SK-N-SH (cell line): Measurements from ENCODE around the gene ABHD8. TPM values are rescaled to one million over a fixed set of nuclear protein-coding genes. Genes with fewer than 3 reads are reported as not detected.
"Not testable (repeated sequence)": the region's sequence is repeated elsewhere in the genome, so short reads cannot be mapped to it uniquely, and the experiment has no call there.

Source experiments
- CTCF ChIA-PET: fragments of 300-600, 350-600 bp; formaldehyde crosslinking; extraction: SDS; loops from one replicate; lab custom pipeline; 2021; lab: Yijun Ruan, JAX
- POLR2A ChIA-PET: fragments of 350-600 bp; sonication (Branson Sonifier 250); formaldehyde crosslinking; extraction: SDS; loops from one replicate; lab custom pipeline; 2020; ENCODE audit warnings: antibody characterized with exemption, inconsistent platforms; lab: Yijun Ruan, JAX
- DNase-seq: peaks from one replicate; pipeline ENCODE4 v3.0.0; 2012
- H2AFZ ChIP-seq: fragments of 200-600 bp; sonication (generic); 2 replicates; pipeline ENCODE4 v1.8.1; 2016; ENCODE audit warnings: antibody characterized with exemption, mild to moderate bottlenecking, low read depth
- H3F3A ChIP-seq: fragments of 200-600 bp; sonication (generic); replicated peaks from 2 replicates; pipeline ENCODE3; 2016; ENCODE audit warnings: antibody characterized with exemption, mild to moderate bottlenecking; ENCODE audit not compliant: insufficient read depth
- H3K27ac ChIP-seq, 2 experiments: fragments of 200-500 bp in 1 of 2; fragments of 200-600 bp in 1 of 2; sonication (Bioruptor generic) in 1 of 2; sonication (generic), shearing (Covaris generic) in 1 of 2; 2 replicates each; pipeline versions ENCODE4 v1.5.1 to v1.6.1; 2014 to 2016; ENCODE audit warnings: low read depth in 2 of 2, inconsistent platforms in 1 of 2, low read length in 1 of 2, mild to moderate bottlenecking in 1 of 2, mixed read lengths in 1 of 2
- H3K27me3 ChIP-seq: fragments of 200-600 bp; sonication (generic), shearing (Covaris generic); 2 replicates; pipeline ENCODE4 v1.6.1; 2016; ENCODE audit warnings: mixed run types; ENCODE audit not compliant: insufficient read depth
- H3K36me3 ChIP-seq, 2 experiments: fragments of 200-500 bp in 1 of 2; fragments of 200-600 bp in 1 of 2; sonication (Bioruptor generic) in 1 of 2; sonication (generic) in 1 of 2; replicated peaks in 1 of 2; 2 replicates each; pipeline versions ENCODE3 to v1.5.1; 2014 to 2016; ENCODE audit warnings: low read length in 1 of 2, mild to moderate bottlenecking in 1 of 2; ENCODE audit not compliant: insufficient read depth in 2 of 2, control insufficient read depth in 1 of 2
- H3K4me1 ChIP-seq, 2 experiments: fragments of 200-500 bp in 1 of 2; fragments of 200-600 bp in 1 of 2; sonication (Bioruptor generic) in 1 of 2; sonication (generic), shearing (Covaris generic) in 1 of 2; 2 replicates each; pipeline versions ENCODE4 v1.5.1 to v1.6.1; 2014 to 2016; ENCODE audit warnings: low read depth in 1 of 2, low read length in 1 of 2, mixed run types in 1 of 2; ENCODE audit not compliant: insufficient read depth in 2 of 2, control insufficient read depth in 1 of 2
- H3K4me2 ChIP-seq: fragments of 200-600 bp; sonication (generic), shearing (Covaris generic); 2 replicates; pipeline ENCODE4 v1.6.1; 2017; ENCODE audit warnings: mixed run types
- H3K4me3 ChIP-seq, 2 experiments: fragments of 200-500 bp in 1 of 2; fragments of 200-600 bp in 1 of 2; sonication (Bioruptor generic) in 1 of 2; sonication (generic), shearing (Covaris generic) in 1 of 2; 2 replicates each; pipeline versions ENCODE4 v1.5.1 to v1.8.1; 2014 to 2016; ENCODE audit warnings: low read depth in 2 of 2, inconsistent platforms in 1 of 2, low read length in 1 of 2, mild to moderate bottlenecking in 1 of 2, mixed read lengths in 1 of 2, moderate library complexity in 1 of 2
- H3K79me2 ChIP-seq: fragments of 200-600 bp; sonication (generic); 2 replicates; pipeline ENCODE4 v1.8.1; 2017; ENCODE audit warnings: mild to moderate bottlenecking; ENCODE audit not compliant: insufficient read depth
- H3K9ac ChIP-seq: fragments of 200-600 bp; sonication (generic); 2 replicates; pipeline ENCODE4 v1.6.1; 2017; ENCODE audit warnings: mixed run types
- H3K9me2 ChIP-seq: fragments of 200-600 bp; sonication (generic); 2 replicates; pipeline ENCODE4 v1.6.1; 2017; ENCODE audit warnings: mixed run types
- H3K9me3 ChIP-seq: fragments of 200-600 bp; sonication (generic); 2 replicates; pipeline ENCODE4 v1.6.1; 2017; ENCODE audit warnings: mixed run types, mild to moderate bottlenecking, moderate library complexity
- H4K20me1 ChIP-seq: fragments of 200-600 bp; sonication (generic); 2 replicates; pipeline ENCODE4 v1.6.1; 2017; ENCODE audit warnings: mild to moderate bottlenecking, mixed run types; ENCODE audit not compliant: insufficient read depth
- EZH2phosphoT487 ChIP-seq: fragments of 200-600 bp; sonication (generic); IDR thresholded peaks from 2 replicates; pipeline ENCODE4 v1.6.1; 2017; ENCODE audit warnings: low read depth, mixed run types, mild to moderate bottlenecking, antibody characterized with exemption, moderate library complexity, borderline replicate concordance
- FOSL2 ChIP-seq: IDR thresholded peaks from 2 replicates; pipeline ENCODE4 v1.4.0; 2012; ENCODE audit warnings: low read depth, mild to moderate bottlenecking, moderate library complexity, borderline replicate concordance
- MXI1 ChIP-seq: IDR thresholded peaks from 2 replicates; pipeline ENCODE4 v1.6.1; 2012; ENCODE audit warnings: mild to moderate bottlenecking, low read depth, low read length, improper control_type of control experiment
- NFIC ChIP-seq: IDR thresholded peaks from 2 replicates; pipeline ENCODE4 v1.4.0; 2012; ENCODE audit warnings: borderline replicate concordance
- RAD21 ChIP-seq: IDR thresholded peaks from 2 replicates; pipeline ENCODE4 v1.6.1; 2012; ENCODE audit warnings: mild to moderate bottlenecking, low read length
- RCOR1 ChIP-seq: fragments of 150-350 bp; IDR thresholded peaks from 2 replicates; pipeline ENCODE4 v1.6.1; 2017; ENCODE audit warnings: antibody characterized with exemption, low read length
- SMC3 ChIP-seq: IDR thresholded peaks from 2 replicates; pipeline ENCODE4 v1.6.1; 2012; ENCODE audit warnings: low read depth, low read length, improper control_type of control experiment
- TCF12 ChIP-seq: IDR thresholded peaks from 2 replicates; pipeline ENCODE4 v1.4.0; 2012
- YY1 ChIP-seq: IDR thresholded peaks from 2 replicates; pipeline ENCODE4 v1.4.0; 2012; ENCODE audit warnings: low read depth, mild to moderate bottlenecking
- WGBS: methylation state at CpG from one replicate; pipeline ENCODE4 v1.1.6; 2017; ENCODE audit warnings: low lambda C conversion rate; 5-methylcytosine and 5-hydroxymethylcytosine counted together
- polyA plus RNA-seq, 3 experiments: library from polyadenylated mRNA; depleted of rRNA; stranded (reverse); fragments of >200 nt; gene quantifications; 2 replicates each; pipeline ENCODE4 v1.2.3, GENCODE V29; 2012
- TF ChIP-seq, protein P1 (sequence below): fragments of 200-600 bp; sonication (generic); IDR thresholded peaks from 2 replicates; pipeline ENCODE4 v1.6.1; 2017; ENCODE audit warnings: antibody characterized with exemption, mild to moderate bottlenecking, moderate library complexity

The ABHD8 gene
- polyA plus RNA-seq, 1 of the 3 experiments (the other 2 are of a cell fraction), result 11.1 TPM

DNA sequence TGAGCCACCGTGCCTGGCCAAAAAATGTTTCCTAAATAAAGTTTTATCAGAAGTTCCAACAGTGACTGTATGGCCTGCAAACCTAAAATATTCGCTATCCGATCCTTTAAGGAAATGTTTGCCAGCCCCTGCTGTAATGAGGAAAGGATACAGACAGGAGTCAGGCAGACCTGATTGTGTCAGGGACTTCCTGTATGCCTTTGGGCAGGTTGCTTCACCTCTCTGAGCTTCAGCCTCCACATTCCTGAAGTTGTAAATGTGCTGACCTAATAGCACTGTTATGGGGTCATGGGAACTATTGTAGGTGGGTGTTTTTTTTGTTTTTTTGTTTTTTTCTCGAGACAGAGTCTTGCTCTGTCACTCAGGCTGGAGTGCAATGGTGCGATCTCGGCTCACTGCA, 6.2 kb downstream of the ABHD8 start:
- CTCF ChIA-PET, result interaction anchor here (0.5 to 1.5 kb wide), 3 partner anchors 8 to 89 kb away, joined by 3 to 4 read pairs (median 4); partner anchors contain the start of gene MRPL34

DNA sequence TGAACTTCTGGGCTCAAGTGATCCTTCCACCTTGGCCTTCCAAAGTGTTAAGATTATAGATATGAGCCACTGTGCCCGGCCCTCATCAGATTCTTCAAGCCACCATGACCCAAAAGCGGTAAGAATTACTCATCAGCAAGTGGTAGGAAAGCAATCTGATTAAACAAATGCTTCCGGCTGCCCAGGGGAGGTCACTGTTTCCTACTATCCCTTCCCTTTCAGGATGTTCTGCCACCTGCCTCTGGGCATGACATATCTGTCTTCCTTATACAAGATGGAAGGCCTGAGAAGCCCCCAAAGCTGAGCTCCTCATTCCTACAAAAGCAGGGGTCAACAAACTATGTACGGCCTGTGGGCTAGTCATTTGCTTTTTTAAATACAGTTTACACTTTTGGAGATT, 7.0 kb downstream of the ABHD8 start:
- peak; percentile 39 for DNase-seq
- CTCF ChIA-PET, result interaction anchor here (0.9 to 1.2 kb wide), 2 partner anchors 10 to 36 kb away, joined by 3 to 4 read pairs; partner anchors contain the start of gene MRPL34
- H3K4me2 ChIP-seq, result no peak overlapping the region
- no peaks in the 10 kb centered on the region for H3K9me3 ChIP-seq
- peaks cover 6% of the 10 kb centered on the region; the same call in 1 of the 2 replicates for H3K79me2 ChIP-seq
- no peaks in the 10 kb centered on the region for H4K20me1 ChIP-seq
- TF ChIP-seq FOSL2 (no peak), SMC3 (no peak), RAD21 (0 out of 2 replicates have a peak, but pooled peaks have one; percentile 15), MXI1 (no peak)
- TF ChIP-seq, protein P1, sequence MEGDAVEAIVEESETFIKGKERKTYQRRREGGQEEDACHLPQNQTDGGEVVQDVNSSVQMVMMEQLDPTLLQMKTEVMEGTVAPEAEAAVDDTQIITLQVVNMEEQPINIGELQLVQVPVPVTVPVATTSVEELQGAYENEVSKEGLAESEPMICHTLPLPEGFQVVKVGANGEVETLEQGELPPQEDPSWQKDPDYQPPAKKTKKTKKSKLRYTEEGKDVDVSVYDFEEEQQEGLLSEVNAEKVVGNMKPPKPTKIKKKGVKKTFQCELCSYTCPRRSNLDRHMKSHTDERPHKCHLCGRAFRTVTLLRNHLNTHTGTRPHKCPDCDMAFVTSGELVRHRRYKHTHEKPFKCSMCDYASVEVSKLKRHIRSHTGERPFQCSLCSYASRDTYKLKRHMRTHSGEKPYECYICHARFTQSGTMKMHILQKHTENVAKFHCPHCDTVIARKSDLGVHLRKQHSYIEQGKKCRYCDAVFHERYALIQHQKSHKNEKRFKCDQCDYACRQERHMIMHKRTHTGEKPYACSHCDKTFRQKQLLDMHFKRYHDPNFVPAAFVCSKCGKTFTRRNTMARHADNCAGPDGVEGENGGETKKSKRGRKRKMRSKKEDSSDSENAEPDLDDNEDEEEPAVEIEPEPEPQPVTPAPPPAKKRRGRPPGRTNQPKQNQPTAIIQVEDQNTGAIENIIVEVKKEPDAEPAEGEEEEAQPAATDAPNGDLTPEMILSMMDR, result peak; percentile 26; the same call in 1 of the 2 replicates
- H3K27me3 ChIP-seq, result no peaks in the 10 kb centered on the region
- no peak overlapping the region for H2AFZ ChIP-seq
- WGBS, result 50% methylated on average over 4 of the region's 4 CpGs
- POLR2A ChIA-PET, result no interaction called here
- no peak overlapping the region for H3K4me3 ChIP-seq
- H3F3A ChIP-seq, result peaks cover 17% of the 10 kb centered on the region
- H3K9ac ChIP-seq, result no peak overlapping the region
- H3K9me2 ChIP-seq, result no peaks in the 10 kb centered on the region
- peaks cover 0 to 3% of the 10 kb centered on the region in 2 experiments for H3K36me3 ChIP-seq
- peaks cover 0 to 5% of the 10 kb centered on the region in 2 experiments; a peak in 1 of 4 replicates for H3K4me1 ChIP-seq
- no peak overlapping the region for H3K27ac ChIP-seq

More for the DNA sequence above, 6.2 kb downstream of the ABHD8 start:
- Histone ChIP-seq H3K79me2 (peaks cover 6% of the 10 kb centered on the region; the same call in 1 of the 2 replicates), H3F3A (peaks cover 17% of the 10 kb centered on the region), H3K9me2 (no peaks in the 10 kb centered on the region), H3K27me3 (no peaks in the 10 kb centered on the region), H3K4me1 (peaks cover 0 to 6% of the 10 kb centered on the region in 2 experiments; a peak in 1 of 4 replicates), H2AFZ (no peak overlapping the region), H3K36me3 (peaks cover 0 to 3% of the 10 kb centered on the region in 2 experiments), H4K20me1 (no peaks in the 10 kb centered on the region), H3K9me3 (no peaks in the 10 kb centered on the region), H3K9ac (no peak overlapping the region), H3K27ac (no peak overlapping the region), H3K4me3 (no peak overlapping the region), H3K4me2 (no peak overlapping the region)
- WGBS, result 95% methylated on average over 6 of the region's 6 CpGs
- TF ChIP-seq FOSL2 (no peak), RCOR1 (no peak), EZH2phosphoT487 (no peak), NFIC (no peak), YY1 (no peak), RAD21 (no peak), TCF12 (no peak)
- POLR2A ChIA-PET, result no interaction called here
- DNase-seq, result no peak

DNA sequence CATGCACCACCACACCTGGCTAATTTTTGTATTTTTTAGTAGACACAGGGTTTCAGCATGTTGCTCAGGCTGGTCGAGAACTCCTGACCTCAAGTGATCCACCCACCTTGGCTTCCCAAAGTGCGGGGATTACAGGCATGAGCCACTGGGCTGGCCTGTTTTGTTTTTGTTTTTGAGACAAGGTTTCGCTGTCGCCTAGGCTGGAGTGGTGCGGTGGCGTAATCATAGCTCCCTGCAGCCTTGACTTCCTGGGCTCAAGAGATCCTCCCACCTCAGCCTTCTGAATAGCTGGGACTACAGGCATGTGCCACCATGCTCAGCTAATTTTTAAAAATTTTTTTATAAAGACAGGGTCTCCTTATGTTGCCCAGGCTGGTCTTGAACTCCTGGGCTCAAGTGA, 7.7 kb downstream of the ABHD8 start:
- CTCF ChIA-PET, result interaction anchor here (0.9 to 6.0 kb wide), 4 partner anchors 13 to 524 kb away, joined by 3 to 35 read pairs (median 4); partner anchors contain the start of genes ANKLE1 and DDA1

More for the DNA sequence above, 7.7 kb downstream of the ABHD8 start:
- DNase-seq, H3K9me3 ChIP-seq, H3K36me3 ChIP-seq, H2AFZ ChIP-seq, H3K79me2 ChIP-seq, H3K4me1 ChIP-seq, H3K27me3 ChIP-seq, H3K9ac ChIP-seq, H3K27ac ChIP-seq, H4K20me1 ChIP-seq, H3K4me2 ChIP-seq, H3K9me2 ChIP-seq, POLR2A ChIA-PET, H3K4me3 ChIP-seq: not testable (repeated sequence)
- peaks cover 17% of the 10 kb centered on the region for H3F3A ChIP-seq
- 93% methylated on average over 5 of the region's 6 CpGs for WGBS
